HG02588 (cell line): ENCODE data around the gene COL5A1.

ENCODE experiments used
- ATAC-seq: cut with Tn5 transposase; IDR thresholded peaks from one replicate; pipeline ENCODE4 v1.9.1; 2021; ENCODE audit warnings: mild to moderate bottlenecking, moderate library complexity; ENCODE audit not compliant: unreplicated experiment

The COL5A1 gene

GRCh38 chr9:134625361-134626068 lies 16.1 kb upstream of the COL5A1 start:
- no peak for ATAC-seq

DNA sequence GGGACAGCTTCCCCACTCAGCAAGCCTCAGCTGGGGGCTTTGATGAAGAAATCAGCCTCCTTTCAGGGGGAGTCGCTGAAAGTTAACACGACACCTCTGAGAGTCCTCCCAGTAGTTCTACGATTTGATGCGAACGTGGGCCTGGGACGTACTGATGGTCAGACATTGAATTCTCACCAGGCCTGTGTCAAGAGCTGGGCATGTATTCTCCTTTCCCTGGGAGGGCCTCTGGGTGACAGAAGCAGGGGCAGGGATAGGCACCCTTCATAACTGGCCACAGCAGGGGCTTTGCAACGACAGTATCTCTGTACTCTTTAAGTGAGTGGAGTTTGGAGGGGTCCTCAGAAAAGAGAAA lies 15.6 kb upstream of the COL5A1 start:
- ATAC-seq = no peak

DNA sequence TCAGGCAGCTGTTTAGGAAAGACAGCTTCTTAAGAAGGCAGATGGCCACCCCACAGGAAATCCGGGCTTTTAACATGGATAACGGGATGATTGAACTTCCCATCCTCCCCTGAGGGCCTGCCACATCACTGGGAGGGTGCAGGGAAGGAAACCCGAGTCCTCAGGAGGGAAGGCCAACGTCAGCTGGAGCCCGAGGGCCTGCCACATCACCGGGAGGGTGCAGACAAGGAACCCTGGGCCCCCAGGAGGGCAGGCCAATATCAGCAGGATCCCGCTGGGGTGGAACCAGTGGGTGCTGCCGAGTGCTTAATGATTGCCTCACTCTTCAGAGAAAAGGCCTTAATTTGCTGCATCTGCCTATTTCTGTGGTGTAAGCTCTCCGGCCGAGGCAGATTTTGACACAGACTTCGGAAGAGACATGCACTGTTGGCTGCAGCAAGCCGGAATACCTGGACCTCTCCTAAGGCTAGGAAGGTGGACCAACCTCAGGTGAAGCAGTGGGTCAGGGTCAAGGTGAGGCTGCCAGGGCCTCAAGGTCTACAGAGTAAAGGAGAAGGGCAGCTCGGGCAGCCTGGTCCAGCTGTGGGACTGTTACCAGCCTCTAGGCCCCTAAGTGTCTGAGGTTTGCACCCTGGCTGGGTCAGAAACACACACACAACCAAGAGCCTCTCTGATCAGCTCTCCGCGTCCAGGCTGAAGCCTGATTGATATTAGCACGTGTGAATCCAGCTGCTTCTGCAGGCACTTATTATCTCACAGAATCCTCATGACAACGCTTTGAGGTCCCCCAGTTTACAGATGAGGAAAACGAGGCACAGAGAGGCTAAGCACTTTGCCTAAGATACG lies 14.8 kb upstream of the COL5A1 start:
- ATAC-seq = no peak

GRCh38 chr9:134627417-134628353 lies 13.9 kb upstream of the COL5A1 start:
- no peak for ATAC-seq

DNA sequence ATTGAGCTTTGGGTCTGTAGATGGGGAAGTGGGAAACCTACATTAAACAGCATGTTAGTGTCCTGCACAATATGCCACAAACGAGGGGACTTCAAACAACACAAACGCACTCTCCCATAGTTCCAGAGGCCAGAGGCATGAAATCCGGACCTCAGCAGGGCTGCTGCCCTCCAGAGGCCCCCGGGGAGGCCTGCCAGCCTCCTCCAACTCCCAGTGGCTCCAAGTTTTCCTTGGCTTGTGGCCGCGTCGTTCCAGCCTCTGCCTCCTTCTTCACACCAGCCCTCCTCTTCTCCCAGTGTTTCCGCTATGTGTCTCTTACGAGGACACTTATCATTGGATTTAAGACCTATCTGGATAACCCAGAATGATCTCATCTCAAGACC lies 13.3 kb upstream of the COL5A1 start:
- ATAC-seq = no peak

GRCh38 chr9:134629061-134629585 lies 12.5 kb upstream of the COL5A1 start:
- no peak for ATAC-seq

DNA sequence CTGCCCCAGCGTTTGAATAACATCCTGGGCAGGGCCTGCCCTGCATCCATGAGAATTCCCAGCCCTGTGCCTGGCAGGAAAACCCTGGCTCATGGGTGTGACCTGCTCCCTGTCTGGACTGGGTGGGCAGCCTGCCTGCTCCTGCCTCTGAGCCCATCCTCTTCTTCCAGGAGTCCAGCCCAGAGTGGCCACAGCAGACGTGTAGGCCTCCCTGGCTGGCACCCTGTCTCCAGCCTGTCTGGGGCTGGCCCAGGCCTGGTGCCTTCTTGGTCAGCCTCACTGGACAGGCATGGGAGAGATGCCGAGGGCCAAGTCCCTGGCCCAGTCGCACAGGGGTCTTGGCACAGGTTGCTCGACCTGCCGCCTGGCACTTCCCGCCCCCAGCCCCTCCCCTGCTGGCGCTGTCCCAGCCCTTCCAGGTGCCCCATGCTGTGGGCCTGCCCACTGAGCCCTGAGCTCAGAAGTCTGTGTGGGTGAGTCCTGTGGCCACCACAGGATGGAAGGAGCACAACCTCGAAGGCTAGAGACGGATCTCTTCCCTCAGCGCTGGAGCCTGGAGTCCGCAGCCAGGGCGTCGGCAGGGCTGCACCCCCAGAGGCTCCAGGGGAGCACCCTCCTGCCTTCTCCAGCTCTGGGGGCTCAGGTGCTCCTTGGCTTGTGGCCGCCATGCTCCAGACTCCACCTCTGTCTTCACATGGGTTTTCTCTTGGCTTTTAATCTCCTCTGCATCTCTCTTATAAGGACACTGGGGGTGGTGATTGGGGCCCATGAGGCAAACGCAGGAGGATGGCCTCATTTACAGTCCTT lies 11.8 kb upstream of the COL5A1 start:
- no peak for ATAC-seq

- no peak for ATAC-seq
Observed at GRCh38 chr9:134630393-134630790, 11.2 kb upstream of the COL5A1 start.

DNA sequence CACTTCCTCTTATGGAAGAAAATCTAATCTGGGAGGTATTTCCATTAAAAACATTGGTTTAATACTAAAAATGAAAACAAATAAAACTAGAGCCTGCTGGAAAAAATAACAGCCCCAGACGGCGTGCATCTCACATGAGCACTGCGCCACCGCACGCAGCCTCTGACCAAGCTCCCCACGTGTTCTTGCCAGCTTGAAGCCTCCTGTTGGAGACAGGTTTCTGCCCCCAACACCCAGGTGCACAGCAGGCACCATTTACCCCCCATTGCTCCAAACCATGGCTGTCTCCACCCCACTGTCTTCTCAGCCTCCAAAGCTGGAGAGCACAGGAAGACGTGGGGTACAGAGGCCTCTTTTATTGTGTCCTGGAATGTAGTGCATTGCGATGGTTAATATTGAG lies 10.7 kb upstream of the COL5A1 start:
- ATAC-seq = no peak

DNA sequence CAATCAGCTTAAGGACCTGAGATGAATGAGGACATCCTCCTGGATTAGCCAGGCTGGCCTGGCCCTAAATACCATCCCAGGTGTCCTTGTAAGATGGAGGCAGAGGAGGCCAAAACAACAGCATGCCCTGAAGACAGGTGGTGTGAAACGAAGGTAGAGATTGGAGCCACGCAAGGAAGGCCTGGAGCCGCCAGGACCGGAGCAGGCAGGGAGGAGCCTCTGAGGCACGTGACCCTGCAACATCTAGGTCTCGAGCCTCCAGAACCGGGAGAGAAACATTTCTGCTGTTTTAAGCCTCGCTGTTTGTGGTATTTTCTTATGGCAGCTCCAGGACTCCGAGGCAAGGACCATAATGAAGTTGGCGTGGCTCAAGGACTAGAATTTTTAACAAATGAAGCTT lies 9.7 kb upstream of the COL5A1 start:
- no peak for ATAC-seq

DNA sequence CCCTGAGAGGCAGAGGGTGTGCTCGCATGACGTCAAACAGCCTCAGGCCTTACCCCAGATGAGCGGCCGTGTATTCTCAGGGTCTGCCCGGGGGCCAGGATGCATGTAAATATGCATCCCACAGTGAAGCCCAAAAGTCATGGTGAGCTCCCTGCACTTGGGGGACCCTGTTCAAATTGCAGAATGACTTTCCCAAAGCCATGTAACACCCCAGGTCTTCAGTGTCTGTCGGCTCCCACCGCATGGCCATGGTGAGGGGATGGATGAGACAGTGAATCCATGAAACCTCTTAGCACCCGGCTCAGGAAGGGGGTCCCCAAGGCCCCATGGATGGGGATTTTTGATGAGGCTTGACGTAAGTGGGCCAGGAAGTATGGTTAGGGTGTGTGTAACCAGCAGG lies 9.3 kb upstream of the COL5A1 start:
- no peak for ATAC-seq

DNA sequence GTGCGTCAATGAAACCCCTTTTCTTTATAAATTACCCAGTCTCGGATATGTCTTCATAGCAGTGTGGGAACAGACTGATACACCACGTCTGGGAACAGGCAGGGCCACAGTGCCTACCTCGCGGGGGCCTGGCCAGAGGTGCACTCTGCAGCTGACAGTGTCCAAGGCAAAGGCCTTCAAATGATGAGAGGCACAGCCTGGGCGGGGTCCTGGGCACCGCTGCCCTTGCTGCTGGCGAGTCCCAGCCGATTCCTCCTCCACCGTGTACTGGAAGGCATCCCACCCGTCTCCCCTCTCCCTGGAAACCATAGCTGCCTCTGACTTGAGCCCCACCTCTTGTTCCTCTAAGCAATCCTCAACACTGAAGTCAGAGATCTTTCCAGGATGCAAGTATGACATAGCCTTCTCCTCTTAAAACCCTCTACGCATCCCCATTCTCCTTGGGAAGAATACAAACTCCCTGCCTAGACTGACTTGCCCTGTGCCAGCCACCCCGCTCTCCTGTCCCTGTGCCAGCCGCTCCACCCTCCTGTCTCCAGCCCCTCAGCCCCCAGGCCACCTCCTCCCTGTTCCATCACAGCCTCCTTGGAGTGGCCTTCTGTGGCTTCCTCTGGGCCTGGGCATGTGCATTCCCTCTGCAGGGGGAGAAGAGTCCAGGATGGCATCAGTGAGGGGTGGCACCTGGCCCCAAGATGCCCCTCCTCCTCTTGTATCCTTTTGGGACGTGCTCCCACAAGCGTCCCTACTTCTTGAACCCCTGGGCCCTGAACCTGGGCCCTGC lies 8.1 kb upstream of the COL5A1 start:
- ATAC-seq = no peak

DNA sequence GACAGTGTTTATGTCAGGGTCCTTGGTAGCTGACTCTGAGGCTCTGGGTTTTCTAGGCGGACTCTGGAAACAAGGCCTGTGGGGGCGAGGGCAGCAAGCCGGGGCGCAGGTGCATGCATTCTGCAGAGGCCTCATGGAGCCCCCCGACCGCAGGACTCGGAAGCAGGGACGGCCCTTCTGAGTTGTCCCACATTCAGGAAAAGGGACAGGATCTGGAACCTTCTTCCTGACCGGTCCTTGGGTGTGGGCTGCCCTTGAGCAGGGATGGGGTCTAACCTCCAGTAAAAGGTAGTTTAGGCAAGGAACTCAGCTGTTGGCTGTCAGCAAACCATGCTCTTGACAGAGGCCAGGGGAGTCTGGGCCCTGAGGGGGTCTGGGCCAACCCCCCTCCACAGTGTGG lies 7.4 kb upstream of the COL5A1 start:
- no peak for ATAC-seq

GRCh38 chr9:134634667-134635230 lies 6.9 kb upstream of the COL5A1 start:
- ATAC-seq = no peak

- ATAC-seq = no peak
Observed at GRCh38 chr9:134635351-134636148, 6.1 kb upstream of the COL5A1 start.

DNA sequence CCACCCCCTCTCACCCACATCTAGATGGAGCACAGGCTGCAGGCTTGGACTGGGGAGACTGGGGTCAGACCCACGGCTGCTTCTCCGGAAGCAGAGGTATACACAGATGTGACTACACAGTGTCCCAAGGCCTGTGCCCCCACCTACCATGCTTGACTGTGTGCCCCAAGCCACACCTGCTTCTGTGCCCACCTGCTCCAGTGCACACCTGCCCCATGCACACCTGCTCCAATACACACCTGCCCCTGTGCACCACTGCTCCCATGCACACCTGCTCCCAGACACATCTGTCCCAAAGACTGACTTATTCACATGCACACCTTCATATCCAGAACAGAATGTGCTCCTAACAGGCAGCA lies 5.5 kb upstream of the COL5A1 start:
- no peak for ATAC-seq

- no peak for ATAC-seq
Observed at GRCh38 chr9:134637241-134637640, 4.4 kb upstream of the COL5A1 start.

GRCh38 chr9:134637696-134638501 lies 3.7 kb upstream of the COL5A1 start:
- ATAC-seq = no peak
